HUES6 (cell line): ENCODE results near the gene KRTAP5-7.

Source experiments
- H3K27ac ChIP-seq: 2 replicates; pipeline ENCODE4 v1.7.0; 2013; ENCODE audit warnings: low read depth, mild to moderate bottlenecking, low read length, inconsistent platforms
- H3K27me3 ChIP-seq: 2 replicates; pipeline ENCODE4 v1.6.1; 2013; ENCODE audit warnings: low read length; ENCODE audit not compliant: control insufficient read depth, insufficient read depth
- H3K36me3 ChIP-seq: 2 replicates; pipeline ENCODE4 v1.6.1; 2013; ENCODE audit warnings: low read length; ENCODE audit not compliant: control insufficient read depth, insufficient read depth
- H3K4me1 ChIP-seq: 2 replicates; pipeline ENCODE4 v1.6.1; 2013; ENCODE audit warnings: low read length; ENCODE audit not compliant: control insufficient read depth, insufficient read depth
- H3K4me3 ChIP-seq: 2 replicates; pipeline ENCODE4 v1.5.1; 2013; ENCODE audit warnings: low read depth, low read length
- H3K9ac ChIP-seq: one replicate; pipeline ENCODE4 v1.6.1; 2013; ENCODE audit warnings: mild to moderate bottlenecking, low read length
- H3K9me3 ChIP-seq: 2 replicates; pipeline ENCODE4 v1.6.1; 2013; ENCODE audit warnings: low read depth, low read length; ENCODE audit not compliant: control insufficient read depth, insufficient read depth

The KRTAP5-7 gene

DNA sequence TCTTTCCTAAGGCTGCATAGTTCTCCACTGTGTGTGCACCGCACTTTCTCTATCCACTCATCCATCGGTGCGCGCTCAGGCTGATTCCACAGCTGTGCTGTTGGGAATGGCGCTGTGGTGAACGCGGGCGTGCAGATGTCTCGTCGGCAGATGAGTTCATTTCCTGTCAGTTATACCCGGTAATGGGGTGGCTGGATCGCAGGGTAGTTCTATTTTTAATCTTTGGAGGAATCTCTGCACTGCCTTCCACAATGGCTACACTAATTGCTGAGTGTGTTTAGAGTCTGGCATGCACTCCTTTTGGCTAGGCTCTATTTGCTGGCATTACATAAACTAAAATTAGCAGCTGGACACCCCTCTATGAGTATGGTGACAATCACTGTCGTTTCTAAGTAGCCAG is 27.9 kb upstream of the KRTAP5-7 start:
- H3K27ac ChIP-seq = no peak overlapping the region
- no peak overlapping the region for H3K9ac ChIP-seq
- H3K27me3 ChIP-seq = no peaks in the 10 kb centered on the region
- no peak overlapping the region for H3K4me3 ChIP-seq
- H3K36me3 ChIP-seq = peaks cover 62% of the 10 kb centered on the region
- peaks cover 7% of the 10 kb centered on the region; the same call in 1 of the 2 replicates for H3K9me3 ChIP-seq
- H3K4me1 ChIP-seq = peaks cover 7% of the 10 kb centered on the region; the same call in 1 of the 2 replicates

DNA sequence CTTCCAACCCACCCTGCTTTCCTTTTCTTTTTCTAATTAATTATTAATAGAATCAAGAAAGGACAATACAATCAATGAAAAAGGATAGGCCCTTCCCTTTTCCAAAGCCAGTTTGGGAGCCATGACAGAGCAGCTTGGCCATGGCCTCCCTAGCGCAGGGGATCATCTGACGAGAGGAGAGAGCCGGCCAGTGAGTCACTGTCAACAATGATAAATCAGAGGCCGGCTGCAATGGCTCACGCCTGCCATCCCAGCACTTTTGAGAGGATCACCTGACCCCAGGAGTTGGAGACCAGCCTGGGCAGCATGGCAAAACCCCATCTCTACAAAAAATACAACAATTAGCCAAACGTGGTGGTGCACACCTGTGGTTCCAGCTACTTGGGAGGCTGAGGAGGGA is 27.5 kb upstream of the KRTAP5-7 start:
- Histone ChIP-seq H3K4me3 (no peak overlapping the region), H3K9me3 (peaks cover 7% of the 10 kb centered on the region; the same call in 1 of the 2 replicates), H3K27me3 (no peaks in the 10 kb centered on the region), H3K9ac (no peak overlapping the region), H3K27ac (no peak overlapping the region), H3K4me1 (peaks cover 11% of the 10 kb centered on the region; the same call in 1 of the 2 replicates), H3K36me3 (peaks cover 59% of the 10 kb centered on the region)

DNA sequence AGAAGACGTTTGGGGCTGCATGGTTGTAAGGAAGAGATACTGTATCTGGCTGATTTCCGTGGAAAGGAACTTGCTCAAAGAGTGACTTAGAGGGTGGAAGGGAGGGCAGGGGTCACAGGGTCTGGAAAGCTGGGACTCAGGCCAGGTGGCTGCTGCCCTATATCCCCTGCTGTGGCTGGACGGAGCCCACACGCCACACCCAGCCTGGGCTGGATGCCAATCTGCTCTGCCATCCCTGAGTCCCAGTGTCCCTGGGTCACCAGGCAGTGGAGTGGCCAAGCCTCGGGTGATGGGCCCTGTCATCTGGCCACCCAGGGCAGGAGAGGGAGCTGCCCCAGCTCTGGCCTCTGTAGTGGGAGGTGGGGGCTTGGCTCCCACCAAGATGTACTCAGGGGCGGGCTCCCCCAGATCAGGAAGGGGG is 26.5 kb upstream of the KRTAP5-7 start:
- Histone ChIP-seq H3K4me1 (peaks cover 21% of the 10 kb centered on the region; the same call in 1 of the 2 replicates), H3K4me3 (no peak overlapping the region), H3K9me3 (peaks cover 7% of the 10 kb centered on the region; the same call in 1 of the 2 replicates), H3K9ac (no peak overlapping the region), H3K36me3 (peaks cover 53% of the 10 kb centered on the region), H3K27ac (no peak overlapping the region), H3K27me3 (no peaks in the 10 kb centered on the region)

DNA sequence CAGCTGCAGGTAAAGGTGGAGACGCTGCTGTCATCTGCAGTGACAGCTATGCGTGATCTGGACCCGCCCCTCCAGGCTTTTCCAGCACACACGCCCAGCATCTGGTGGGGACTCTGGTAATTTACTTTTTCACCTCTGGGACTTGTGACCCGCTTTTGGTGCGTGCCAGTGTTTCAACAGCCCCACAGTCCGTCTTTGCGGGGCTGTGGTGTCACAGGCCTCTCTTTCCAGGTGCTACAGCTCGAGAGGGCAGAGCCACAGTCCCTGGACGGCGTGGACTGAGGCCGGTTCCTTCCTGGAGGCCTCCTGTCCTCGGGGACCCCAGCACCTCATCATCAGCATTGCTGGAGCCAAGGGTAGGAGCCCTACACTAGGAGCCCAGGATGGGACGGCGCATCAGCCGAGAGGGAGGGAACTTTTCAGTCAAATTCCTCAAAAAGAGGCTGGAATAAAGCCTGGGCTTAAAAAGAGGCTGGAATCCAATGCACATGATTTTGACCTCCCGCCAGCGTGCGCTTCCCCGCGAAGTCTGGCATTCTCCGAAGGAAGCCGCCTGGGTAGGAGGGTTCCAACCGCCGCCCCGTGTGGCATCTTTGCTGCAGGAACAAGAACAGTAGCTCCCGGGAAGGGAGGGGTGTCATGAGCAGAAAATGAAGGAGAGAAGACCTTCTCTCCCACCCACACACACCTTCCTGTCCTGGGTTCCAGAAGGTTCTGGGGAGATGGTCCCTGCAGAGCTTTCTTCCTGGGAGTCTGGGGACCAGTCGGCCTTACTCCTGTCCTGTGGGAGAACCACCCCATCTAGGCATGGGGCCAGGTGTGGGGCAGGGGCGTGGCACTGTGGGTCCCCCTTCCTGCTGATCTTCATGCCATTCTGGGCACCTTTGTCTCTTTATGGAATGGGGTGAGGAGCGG is 25.7 kb upstream of the KRTAP5-7 start:
- Histone ChIP-seq H3K4me3 (no peak overlapping the region), H3K27me3 (no peaks in the 10 kb centered on the region), H3K27ac (no peak overlapping the region), H3K9me3 (peaks cover 7% of the 10 kb centered on the region; the same call in 1 of the 2 replicates), H3K4me1 (peaks cover 28% of the 10 kb centered on the region; the same call in 1 of the 2 replicates), H3K36me3 (peaks cover 46% of the 10 kb centered on the region), H3K9ac (no peak overlapping the region)

DNA sequence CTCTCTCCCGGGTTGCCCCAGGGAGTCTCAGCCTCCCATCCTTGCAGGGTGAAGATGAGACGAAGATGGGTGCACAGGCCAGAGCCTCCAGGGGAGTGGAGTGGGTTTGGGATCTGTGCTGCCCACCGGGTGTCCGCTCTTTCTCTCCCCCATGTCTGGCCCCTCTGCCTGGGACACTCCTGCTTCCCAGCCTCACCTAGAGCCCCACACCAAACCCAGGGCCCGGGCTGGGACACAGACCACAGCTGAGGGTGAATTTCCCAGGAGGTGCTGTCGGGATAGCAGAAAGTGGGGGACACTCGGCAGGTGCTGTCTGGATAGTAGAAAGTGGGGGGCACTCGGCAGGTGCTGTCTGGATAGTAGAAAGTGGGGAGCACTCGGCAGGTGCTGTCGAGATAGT is 25.0 kb upstream of the KRTAP5-7 start:
- Histone ChIP-seq H3K4me1 (peaks cover 29% of the 10 kb centered on the region; the same call in 1 of the 2 replicates), H3K9ac (no peak overlapping the region), H3K27me3 (no peaks in the 10 kb centered on the region), H3K4me3 (no peak overlapping the region), H3K27ac (no peak overlapping the region), H3K9me3 (peaks cover 11% of the 10 kb centered on the region), H3K36me3 (peaks cover 40% of the 10 kb centered on the region)

DNA sequence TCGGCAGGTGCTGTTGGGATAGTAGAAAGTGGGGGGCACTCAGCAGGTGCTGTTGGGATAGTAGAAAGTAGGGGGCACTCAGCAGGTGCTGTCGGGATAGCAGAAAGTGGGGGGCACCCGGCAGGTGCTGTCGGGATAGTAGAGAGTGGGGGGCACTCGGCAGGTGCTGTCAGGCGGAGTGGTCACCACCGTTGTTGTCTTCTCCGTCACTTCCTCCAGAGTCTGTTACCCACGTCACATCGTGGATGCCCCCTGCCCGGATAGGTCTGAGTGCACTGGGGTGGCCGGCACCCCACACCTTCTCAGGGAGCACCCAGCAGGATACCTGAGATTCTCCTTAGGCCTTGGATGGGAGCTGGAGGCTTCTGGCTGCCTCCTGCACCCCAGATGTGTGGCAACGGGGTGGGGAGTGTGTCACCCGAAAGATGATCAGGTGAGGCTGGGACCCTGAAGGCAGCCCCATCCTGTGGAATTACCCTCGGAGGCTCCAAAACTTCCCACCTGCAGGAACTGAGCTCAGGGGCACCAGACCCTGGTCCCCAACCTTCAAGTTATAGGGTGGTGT is 24.1 kb upstream of the KRTAP5-7 start:
- peaks cover 32% of the 10 kb centered on the region for H3K36me3 ChIP-seq
- no peak overlapping the region for H3K4me3 ChIP-seq
- peaks cover 18% of the 10 kb centered on the region for H3K9me3 ChIP-seq
- peaks cover 29% of the 10 kb centered on the region; the same call in 1 of the 2 replicates for H3K4me1 ChIP-seq
- H3K9ac ChIP-seq = no peak overlapping the region
- no peak overlapping the region for H3K27ac ChIP-seq
- no peaks in the 10 kb centered on the region for H3K27me3 ChIP-seq

DNA sequence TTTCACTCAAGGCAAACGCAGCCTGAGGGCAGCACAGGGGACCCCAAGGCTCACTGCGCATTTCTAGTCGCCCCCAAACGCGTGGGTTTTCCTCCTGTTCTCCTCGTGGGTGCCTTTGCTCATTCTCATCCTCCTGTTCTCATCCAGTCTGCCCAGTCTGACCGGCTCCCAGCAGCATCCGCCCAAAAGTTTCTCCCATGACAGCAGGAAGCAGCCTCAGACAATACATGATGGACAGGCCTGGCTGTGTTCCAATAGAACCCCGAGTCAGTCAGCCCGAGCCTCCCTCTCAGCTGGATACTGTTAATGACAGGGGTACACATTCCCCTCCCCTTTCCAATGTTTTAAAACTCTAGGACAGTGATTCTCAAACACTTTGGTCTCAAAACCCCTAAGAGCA is 22.5 kb upstream of the KRTAP5-7 start:
- H3K9me3 ChIP-seq = peaks cover 34% of the 10 kb centered on the region
- no peak overlapping the region for H3K9ac ChIP-seq
- peaks cover 29% of the 10 kb centered on the region; the same call in 1 of the 2 replicates for H3K4me1 ChIP-seq
- H3K27me3 ChIP-seq = no peaks in the 10 kb centered on the region
- H3K36me3 ChIP-seq = peaks cover 20% of the 10 kb centered on the region
- H3K27ac ChIP-seq = peak overlapping the region; percentile 90; the same call in 1 of the 2 replicates
- H3K4me3 ChIP-seq = no peak overlapping the region

DNA sequence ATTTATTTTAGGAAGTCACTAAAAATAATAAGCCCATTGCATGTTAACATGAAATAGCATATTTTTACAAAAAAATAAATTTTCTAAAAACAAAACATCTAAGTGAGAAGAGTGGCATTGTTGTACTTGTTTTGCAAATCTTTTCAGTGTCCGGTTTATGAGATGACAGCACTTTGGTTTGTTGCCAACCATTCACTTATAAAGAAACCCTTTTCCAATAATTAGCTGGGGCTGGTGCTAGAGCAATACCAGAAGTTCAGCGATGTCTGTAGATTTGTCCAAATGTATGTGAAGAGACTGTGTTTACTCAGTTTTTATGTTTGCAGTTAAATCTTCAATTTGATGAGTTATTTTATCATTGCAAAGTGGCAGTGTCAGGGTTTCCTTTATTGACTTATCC is 22.1 kb upstream of the KRTAP5-7 start:
- Histone ChIP-seq H3K9ac (peak overlapping the region; percentile 37), H3K9me3 (peaks cover 38% of the 10 kb centered on the region), H3K27ac (peak overlapping the region; percentile 90; the same call in 1 of the 2 replicates), H3K27me3 (no peaks in the 10 kb centered on the region), H3K4me1 (peaks cover 29% of the 10 kb centered on the region; the same call in 1 of the 2 replicates), H3K4me3 (no peak overlapping the region), H3K36me3 (peaks cover 15% of the 10 kb centered on the region)

DNA sequence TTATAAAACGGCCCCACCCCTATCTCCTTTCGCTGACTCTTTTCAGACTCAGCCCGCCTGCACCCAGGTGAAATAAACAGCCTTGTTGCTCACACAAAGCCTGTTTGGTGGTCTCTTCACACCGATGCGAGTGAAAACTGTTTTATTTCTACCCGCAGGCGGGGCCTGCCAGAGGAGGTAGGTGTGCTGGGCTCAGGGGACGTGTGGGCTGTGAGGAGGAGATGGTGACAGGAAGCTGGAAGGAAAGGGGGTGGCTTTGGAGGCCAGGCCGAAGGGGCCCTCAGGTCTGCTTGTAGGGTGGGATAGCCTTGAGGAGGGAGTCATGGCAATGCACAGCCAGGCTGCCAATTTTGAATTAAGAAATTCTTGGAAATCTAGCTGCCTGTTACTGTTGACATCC is 21.3 kb upstream of the KRTAP5-7 start:
- Histone ChIP-seq H3K4me1 (peaks cover 29% of the 10 kb centered on the region; the same call in 1 of the 2 replicates), H3K4me3 (no peak overlapping the region; the same call in 1 of the 2 replicates), H3K27ac (peak overlapping the region; percentile 61; the same call in 1 of the 2 replicates), H3K9me3 (peaks cover 46% of the 10 kb centered on the region), H3K36me3 (peaks cover 10% of the 10 kb centered on the region; the same call in 1 of the 2 replicates), H3K27me3 (no peaks in the 10 kb centered on the region), H3K9ac (peak overlapping the region; percentile 55)

DNA sequence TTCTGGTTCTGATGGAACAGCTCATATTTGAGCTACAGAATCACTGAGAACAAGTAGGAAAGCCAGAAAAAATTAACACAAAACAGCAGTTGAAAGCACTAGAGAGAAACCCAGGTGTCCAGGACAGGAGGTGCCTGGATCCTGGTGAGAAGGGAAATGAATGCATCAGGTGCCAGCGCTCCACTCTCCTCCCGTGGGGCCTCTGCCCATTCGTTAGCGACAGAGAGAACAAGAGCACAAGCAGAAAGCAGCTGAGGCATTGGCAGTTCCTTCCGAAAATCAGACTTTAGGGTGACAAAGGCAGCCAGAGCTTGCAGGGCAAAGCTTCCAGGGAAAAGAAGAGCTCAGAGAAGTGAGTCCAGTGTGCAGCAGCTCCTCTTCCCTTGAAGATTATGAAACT is 20.0 kb upstream of the KRTAP5-7 start:
- Histone ChIP-seq H3K9me3 (peaks cover 49% of the 10 kb centered on the region), H3K27ac (no peak overlapping the region), H3K4me3 (no peak overlapping the region; the same call in 1 of the 2 replicates), H3K27me3 (no peaks in the 10 kb centered on the region), H3K9ac (no peak overlapping the region), H3K36me3 (peaks cover 2% of the 10 kb centered on the region; the same call in 1 of the 2 replicates), H3K4me1 (peaks cover 29% of the 10 kb centered on the region; the same call in 1 of the 2 replicates)
